ENCODE measurements around the gene ADARB2.
A peak's percentile ranks its signal among the peaks of the same experiment; 100 is the strongest.

The ADARB2 gene

GRCh38 chr10:1149793-1150637, 587.3 kb downstream of the ADARB2 start:
- no peak for DNase-seq (ENCODE audit: low read depth)
- no peak overlapping the region for H3K4me3 ChIP-seq (ENCODE audit: control insufficient read depth, low read depth, low read length)
- TF ChIP-seq, protein P1, sequence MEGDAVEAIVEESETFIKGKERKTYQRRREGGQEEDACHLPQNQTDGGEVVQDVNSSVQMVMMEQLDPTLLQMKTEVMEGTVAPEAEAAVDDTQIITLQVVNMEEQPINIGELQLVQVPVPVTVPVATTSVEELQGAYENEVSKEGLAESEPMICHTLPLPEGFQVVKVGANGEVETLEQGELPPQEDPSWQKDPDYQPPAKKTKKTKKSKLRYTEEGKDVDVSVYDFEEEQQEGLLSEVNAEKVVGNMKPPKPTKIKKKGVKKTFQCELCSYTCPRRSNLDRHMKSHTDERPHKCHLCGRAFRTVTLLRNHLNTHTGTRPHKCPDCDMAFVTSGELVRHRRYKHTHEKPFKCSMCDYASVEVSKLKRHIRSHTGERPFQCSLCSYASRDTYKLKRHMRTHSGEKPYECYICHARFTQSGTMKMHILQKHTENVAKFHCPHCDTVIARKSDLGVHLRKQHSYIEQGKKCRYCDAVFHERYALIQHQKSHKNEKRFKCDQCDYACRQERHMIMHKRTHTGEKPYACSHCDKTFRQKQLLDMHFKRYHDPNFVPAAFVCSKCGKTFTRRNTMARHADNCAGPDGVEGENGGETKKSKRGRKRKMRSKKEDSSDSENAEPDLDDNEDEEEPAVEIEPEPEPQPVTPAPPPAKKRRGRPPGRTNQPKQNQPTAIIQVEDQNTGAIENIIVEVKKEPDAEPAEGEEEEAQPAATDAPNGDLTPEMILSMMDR (conservative IDR thresholded peaks at IDR 0.05; ENCODE audit: control insufficient read depth, insufficient read depth, low read depth, low read length), result no peak

- DNase-seq (ENCODE audit: low read depth), result no peak
These were observed 588.3 kb downstream of the ADARB2 start for GRCh38 chr10:1148855-1149605.

DNA sequence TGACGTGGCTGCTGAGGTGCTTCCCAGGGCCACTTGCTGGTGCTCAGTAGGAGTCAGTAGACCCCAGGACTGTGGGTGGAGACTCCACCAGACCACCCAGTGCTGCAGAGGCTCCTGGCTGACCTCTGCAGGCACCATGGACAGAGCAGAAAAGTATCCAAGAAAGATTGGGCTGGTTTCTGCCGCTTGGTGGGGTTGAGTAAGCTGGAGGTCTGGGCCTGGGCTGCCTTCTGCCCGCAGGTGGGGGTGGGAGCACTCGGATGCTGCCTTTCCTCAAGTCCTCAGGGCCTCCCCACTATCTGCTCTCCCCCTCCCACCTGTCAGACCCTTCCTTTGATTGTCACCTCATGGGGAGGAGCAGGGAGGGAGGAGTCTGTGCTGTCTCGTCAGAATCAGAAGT, 589.5 kb downstream of the ADARB2 start:
- TF ChIP-seq, protein P1 (conservative IDR thresholded peaks at IDR 0.05; ENCODE audit: control insufficient read depth, insufficient read depth, low read depth, low read length), result no peak
- no peak overlapping the region for H3K4me3 ChIP-seq (ENCODE audit: control insufficient read depth, low read depth, low read length)
- DNase-seq (ENCODE audit: low read depth), result no peak

More at GRCh38 chr10:1148855-1149605, 588.3 kb downstream of the ADARB2 start:
- H3K4me3 ChIP-seq (ENCODE audit: control insufficient read depth, low read depth, low read length), result no peak overlapping the region
- TF ChIP-seq, protein P1 (conservative IDR thresholded peaks at IDR 0.05; ENCODE audit: control insufficient read depth, insufficient read depth, low read depth, low read length), result no peak

GRCh38 chr10:1142596-1142995, 594.7 kb downstream of the ADARB2 start:
- H3K4me3 ChIP-seq (ENCODE audit: control insufficient read depth, low read depth, low read length), result no peak overlapping the region
- no peak for DNase-seq (ENCODE audit: low read depth)
- TF ChIP-seq, protein P1 (conservative IDR thresholded peaks at IDR 0.05; ENCODE audit: control insufficient read depth, insufficient read depth, low read depth, low read length), result peak; percentile 28

DNA sequence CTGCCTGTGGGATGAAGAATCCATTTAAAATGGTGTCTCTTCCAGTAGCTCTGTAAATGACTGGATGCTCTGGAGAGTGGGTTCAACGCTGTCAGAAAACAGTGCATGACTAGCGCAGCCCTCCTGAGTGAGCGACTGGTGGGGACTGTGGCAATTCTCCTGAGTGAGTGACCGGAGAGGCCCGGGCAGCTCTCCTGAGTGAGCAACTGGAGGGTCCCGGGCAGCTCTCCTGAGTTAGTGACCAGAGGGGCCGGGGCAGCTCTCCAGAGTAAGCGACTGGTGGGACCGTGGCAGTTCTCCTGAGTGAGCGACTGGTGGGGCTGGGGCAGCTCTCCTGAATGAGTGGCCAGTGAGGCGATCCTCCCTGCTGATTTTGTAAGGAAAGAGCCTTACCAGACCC, 595.6 kb downstream of the ADARB2 start:
- H3K4me3 ChIP-seq (ENCODE audit: control insufficient read depth, low read depth, low read length), result no peak overlapping the region
- no peak for DNase-seq (ENCODE audit: low read depth)

GRCh38 chr10:1141261-1141660, 596.1 kb downstream of the ADARB2 start:
- DNase-seq (ENCODE audit: low read depth), result no peak
- H3K4me3 ChIP-seq (ENCODE audit: control insufficient read depth, low read depth, low read length), result no peak overlapping the region
- TF ChIP-seq, protein P1 (conservative IDR thresholded peaks at IDR 0.05; ENCODE audit: control insufficient read depth, insufficient read depth, low read depth, low read length), result no peak

More for the DNA sequence above, 595.6 kb downstream of the ADARB2 start:
- TF ChIP-seq, protein P1 (conservative IDR thresholded peaks at IDR 0.05; ENCODE audit: control insufficient read depth, insufficient read depth, low read depth, low read length), result no peak

Measured in fibroblast of mammary gland (primary cell).